ENCODE data around the gene PLEKHD1.

GRCh38 chr14:69439521-69440270 lies 44.8 kb upstream of the PLEKHD1 start:
- TF ChIP-seq CTCF (conservative IDR thresholded peaks at IDR 0.05; ENCODE audit: low read depth, low read length) (no peak), EZH2 (IDR thresholded peaks at IDR 0.05; ENCODE audit: borderline replicate concordance, low read depth, low read length, poor library complexity, severe bottlenecking) (no peak)
